Neural progenitor cell (in vitro differentiated cells): ENCODE results near the gene EDRF1. TPM values are rescaled to one million over a fixed set of nuclear protein-coding genes. Genes with fewer than 3 reads are reported as not detected.

ENCODE experiments used
- DNase-seq: peaks from one replicate; pipeline ENCODE4 v3.0.0-alpha.2; 2016; ENCODE audit warnings: low spot score
- H2AFZ ChIP-seq: fragments of 200-600 bp; sonication (generic); replicated peaks from 2 replicates; pipeline ENCODE4 v1.6.1; 2016; ENCODE audit warnings: antibody characterized with exemption
- H3F3A ChIP-seq: fragments of 200-600 bp; sonication (generic); 2 replicates; pipeline ENCODE4 v1.6.1; 2016; ENCODE audit warnings: antibody characterized with exemption, low read depth
- H3K27ac ChIP-seq: fragments of 200-600 bp; sonication (generic); 2 replicates; pipeline ENCODE4 v1.5.1; 2016; ENCODE audit warnings: mild to moderate bottlenecking
- H3K27me3 ChIP-seq: fragments of 200-600 bp; sonication (generic); 2 replicates; pipeline ENCODE4 v1.6.1; 2016; ENCODE audit warnings: mild to moderate bottlenecking, moderate library complexity
- H3K36me3 ChIP-seq: fragments of 200-600 bp; sonication (generic); 2 replicates; pipeline ENCODE4 v1.5.1; 2016
- H3K4me1 ChIP-seq: fragments of 200-600 bp; sonication (generic); 2 replicates; pipeline ENCODE4 v1.6.1; 2016; ENCODE audit warnings: mixed run types
- H3K4me2 ChIP-seq: fragments of 200-600 bp; sonication (generic); 2 replicates; pipeline ENCODE4 v1.6.1; 2016
- H3K4me3 ChIP-seq: fragments of 200-600 bp; sonication (generic); 2 replicates; pipeline ENCODE4 v1.5.1; 2016
- H3K79me2 ChIP-seq: fragments of 200-600 bp; sonication (generic); 2 replicates; pipeline ENCODE4 v1.6.1; 2016; ENCODE audit warnings: low read depth
- H3K9ac ChIP-seq: fragments of 200-600 bp; sonication (generic); 2 replicates; pipeline ENCODE4 v1.6.1; 2016
- H3K9me3 ChIP-seq: fragments of 200-600 bp; sonication (generic); 2 replicates; pipeline ENCODE4 v1.5.1; 2016; ENCODE audit warnings: low read depth
- H4K20me1 ChIP-seq: fragments of 200-600 bp; sonication (generic); 2 replicates; pipeline ENCODE4 v1.6.1; 2016; ENCODE audit warnings: low read depth
- H3K27ac Mint-ChIP-seq: 3 replicates; pipeline ENCODE4 v1.8.0; 2021; ENCODE audit warnings: mixed read lengths
- H3K27me3 Mint-ChIP-seq: 2 replicates; pipeline ENCODE4 v1.8.0; 2022; ENCODE audit warnings: low read depth, mild to moderate bottlenecking, inconsistent platforms, moderate library complexity, mixed read lengths; ENCODE audit not compliant: insufficient read depth
- H3K36me3 Mint-ChIP-seq: 3 replicates; pipeline ENCODE4 v1.8.0; 2021; ENCODE audit warnings: mixed read lengths
- H3K4me1 Mint-ChIP-seq: 3 replicates; pipeline ENCODE4 v1.8.0; 2021; ENCODE audit warnings: mixed read lengths
- H3K4me3 Mint-ChIP-seq: 3 replicates; pipeline ENCODE4 v1.8.0; 2021; ENCODE audit warnings: mild to moderate bottlenecking, moderate library complexity, mixed read lengths
- H3K9me3 Mint-ChIP-seq: 3 replicates; pipeline ENCODE4 v1.8.0; 2020; ENCODE audit warnings: mixed read lengths
- CTCF ChIP-seq: fragments of 200-600 bp; sonication (generic); IDR thresholded peaks from 2 replicates; pipeline ENCODE4 v1.5.1; 2017; ENCODE audit warnings: antibody characterized with exemption, mild to moderate bottlenecking
- EZH2 ChIP-seq: fragments of 200-600 bp; sonication (generic); IDR thresholded peaks from 2 replicates; pipeline ENCODE4 v1.6.1; 2017; ENCODE audit warnings: antibody characterized with exemption, mild to moderate bottlenecking, moderate library complexity
- EZH2phosphoT487 ChIP-seq: fragments of 200-600 bp; sonication (generic); IDR thresholded peaks from 2 replicates; pipeline ENCODE4 v1.6.1; 2017; ENCODE audit warnings: antibody characterized with exemption
- total RNA-seq: library from RNA; depleted of rRNA; stranded (reverse); fragments of >200 nt; gene quantifications from 2 replicates; pipeline ENCODE4 v1.2.3, GENCODE V29; 2015; ENCODE audit warnings: low replicate concordance

The EDRF1 gene
- total RNA-seq, 1 donor from 2014 or later = 63.4 TPM

- Histone ChIP-seq H3K79me2 (no peaks in the 10 kb centered on the region), H3F3A (no peaks in the 10 kb centered on the region), H2AFZ (no peak overlapping the region), H3K36me3 (no peaks in the 10 kb centered on the region), H4K20me1 (no peaks in the 10 kb centered on the region), H3K9ac (no peak overlapping the region), H3K9me3 (no peaks in the 10 kb centered on the region), H3K27ac (no peak overlapping the region), H3K4me1 (no peaks in the 10 kb centered on the region), H3K27me3 (no peaks in the 10 kb centered on the region), H3K4me3 (no peak overlapping the region), H3K4me2 (no peak overlapping the region)
- H3K36me3 Mint-ChIP-seq = peaks cover 12% of the 10 kb centered on the region
- no peak for DNase-seq
- no peaks in the 10 kb centered on the region for H3K9me3 Mint-ChIP-seq
- H3K4me3 Mint-ChIP-seq = no peak overlapping the region
- no peak overlapping the region for H3K27ac Mint-ChIP-seq
- H3K4me1 Mint-ChIP-seq = peaks cover 11% of the 10 kb centered on the region
- TF ChIP-seq CTCF (no peak), EZH2phosphoT487 (no peak), EZH2 (no peak)
- H3K27me3 Mint-ChIP-seq = no peaks in the 10 kb centered on the region
Observed at GRCh38 chr10:125812128-125812750, 92.7 kb downstream of the EDRF1 start.

Other genes with a start within 250 kb of the EDRF1 start
- not detected in 2 replicates for gene TEX36, start 36.5 kb upstream of the EDRF1 start, total RNA-seq
- gene MMP21, start 56.1 kb downstream of the EDRF1 start, total RNA-seq = not detected in 2 replicates
- gene UROS, start 103.5 kb downstream of the EDRF1 start, total RNA-seq = 76.3 and 82.2 TPM in 2 replicates
- gene BCCIP, start 103.8 kb downstream of the EDRF1 start, total RNA-seq = 76.5 and 122 TPM in 2 replicates
- gene DHX32, start 161.6 kb downstream of the EDRF1 start, total RNA-seq = 53.4 and 59.4 TPM in 2 replicates
- 5.5 and 12.5 TPM in 2 replicates for gene FANK1, start 176.9 kb downstream of the EDRF1 start, total RNA-seq